Measurements from ENCODE around the gene ZBTB46.

Gene ZBTB46

GRCh38 chr20:63822276-63822696, 8.8 kb downstream of the ZBTB46 start:
- H3K36me3 Mint-ChIP-seq (ENCODE audit: low read depth), result no peaks in the 10 kb centered on the region
- H3K9me3 Mint-ChIP-seq, result no peaks in the 10 kb centered on the region
- no peak overlapping the region for H3K27ac Mint-ChIP-seq
- H3K27me3 Mint-ChIP-seq, result peaks cover 30% of the 10 kb centered on the region
- H3K4me3 Mint-ChIP-seq, result no peak overlapping the region
- DNase-seq, result no peak
- peaks cover 14% of the 10 kb centered on the region for H3K4me1 Mint-ChIP-seq (ENCODE audit: low read depth)

GRCh38 chr20:63821811-63822210, 9.3 kb downstream of the ZBTB46 start:
- peaks cover 12% of the 10 kb centered on the region for H3K4me1 Mint-ChIP-seq (ENCODE audit: low read depth)
- no peak overlapping the region for H3K4me3 Mint-ChIP-seq
- H3K9me3 Mint-ChIP-seq, result no peaks in the 10 kb centered on the region
- H3K36me3 Mint-ChIP-seq (ENCODE audit: low read depth), result no peaks in the 10 kb centered on the region
- no peak for DNase-seq
- H3K27me3 Mint-ChIP-seq, result peaks cover 26% of the 10 kb centered on the region
- no peak overlapping the region for H3K27ac Mint-ChIP-seq

GRCh38 chr20:63819224-63819921, 11.7 kb downstream of the ZBTB46 start:
- Mint-ChIP-seq H3K27me3 (peaks cover 12% of the 10 kb centered on the region), H3K4me1 (ENCODE audit: low read depth) (no peaks in the 10 kb centered on the region), H3K9me3 (no peaks in the 10 kb centered on the region), H3K36me3 (ENCODE audit: low read depth) (no peaks in the 10 kb centered on the region), H3K27ac (no peak overlapping the region), H3K4me3 (no peak overlapping the region)
- no peak for DNase-seq

- Mint-ChIP-seq H3K4me3 (no peak overlapping the region), H3K36me3 (ENCODE audit: low read depth) (no peaks in the 10 kb centered on the region), H3K27me3 (no peaks in the 10 kb centered on the region), H3K4me1 (ENCODE audit: low read depth) (no peaks in the 10 kb centered on the region), H3K27ac (no peak overlapping the region), H3K9me3 (no peaks in the 10 kb centered on the region)
- no peak for DNase-seq
Observed at GRCh38 chr20:63815615-63816253, 15.3 kb downstream of the ZBTB46 start.

- Mint-ChIP-seq H3K27me3 (no peaks in the 10 kb centered on the region), H3K9me3 (no peaks in the 10 kb centered on the region), H3K4me3 (no peak overlapping the region), H3K4me1 (ENCODE audit: low read depth) (no peaks in the 10 kb centered on the region), H3K36me3 (ENCODE audit: low read depth) (no peaks in the 10 kb centered on the region), H3K27ac (no peak overlapping the region)
- DNase-seq, result no peak
Observed at GRCh38 chr20:63814891-63815614, 16.0 kb downstream of the ZBTB46 start.

GRCh38 chr20:63811491-63811875, 19.6 kb downstream of the ZBTB46 start:
- no peaks in the 10 kb centered on the region for H3K9me3 Mint-ChIP-seq
- no peak overlapping the region for H3K4me3 Mint-ChIP-seq
- no peaks in the 10 kb centered on the region for H3K4me1 Mint-ChIP-seq (ENCODE audit: low read depth)
- DNase-seq, result no peak
- no peaks in the 10 kb centered on the region for H3K36me3 Mint-ChIP-seq (ENCODE audit: low read depth)
- no peak overlapping the region for H3K27ac Mint-ChIP-seq
- H3K27me3 Mint-ChIP-seq, result peaks cover under 1% of the 10 kb centered on the region

- H3K4me3 Mint-ChIP-seq, result no peak overlapping the region
- H3K27me3 Mint-ChIP-seq, result peaks cover 3% of the 10 kb centered on the region
- DNase-seq, result no peak
- no peaks in the 10 kb centered on the region for H3K4me1 Mint-ChIP-seq (ENCODE audit: low read depth)
- H3K36me3 Mint-ChIP-seq (ENCODE audit: low read depth), result no peaks in the 10 kb centered on the region
- no peaks in the 10 kb centered on the region for H3K9me3 Mint-ChIP-seq
- H3K27ac Mint-ChIP-seq, result no peak overlapping the region
Observed at GRCh38 chr20:63810730-63811490, 20.2 kb downstream of the ZBTB46 start.

- no peaks in the 10 kb centered on the region for H3K36me3 Mint-ChIP-seq (ENCODE audit: low read depth)
- peaks cover 3% of the 10 kb centered on the region for H3K27me3 Mint-ChIP-seq
- no peak for DNase-seq
- no peaks in the 10 kb centered on the region for H3K9me3 Mint-ChIP-seq
- no peaks in the 10 kb centered on the region for H3K4me1 Mint-ChIP-seq (ENCODE audit: low read depth)
- H3K27ac Mint-ChIP-seq, result no peak overlapping the region
- H3K4me3 Mint-ChIP-seq, result no peak overlapping the region
Observed at GRCh38 chr20:63809856-63810255, 21.2 kb downstream of the ZBTB46 start.

- H3K27ac Mint-ChIP-seq, result no peak overlapping the region
- H3K9me3 Mint-ChIP-seq, result no peaks in the 10 kb centered on the region
- H3K4me1 Mint-ChIP-seq (ENCODE audit: low read depth), result peaks cover under 1% of the 10 kb centered on the region
- H3K36me3 Mint-ChIP-seq (ENCODE audit: low read depth), result no peaks in the 10 kb centered on the region
- DNase-seq, result no peak
- H3K4me3 Mint-ChIP-seq, result no peak overlapping the region
- H3K27me3 Mint-ChIP-seq, result peaks cover 7% of the 10 kb centered on the region
Observed at GRCh38 chr20:63808964-63809674, 21.9 kb downstream of the ZBTB46 start.

- Mint-ChIP-seq H3K27ac (no peak overlapping the region), H3K4me3 (no peak overlapping the region)
Observed at GRCh38 chr20:63808145-63808724, 22.8 kb downstream of the ZBTB46 start.

GRCh38 chr20:63807654-63808053, 23.4 kb downstream of the ZBTB46 start:
- Mint-ChIP-seq H3K9me3 (no peaks in the 10 kb centered on the region), H3K36me3 (ENCODE audit: low read depth) (no peaks in the 10 kb centered on the region), H3K27ac (no peak overlapping the region), H3K4me1 (ENCODE audit: low read depth) (peaks cover 7% of the 10 kb centered on the region), H3K4me3 (no peak overlapping the region), H3K27me3 (peaks cover 18% of the 10 kb centered on the region)
- DNase-seq, result no peak

More at GRCh38 chr20:63808145-63808724, 22.8 kb downstream of the ZBTB46 start:
- no peaks in the 10 kb centered on the region for H3K9me3 Mint-ChIP-seq
- peaks cover 7% of the 10 kb centered on the region for H3K4me1 Mint-ChIP-seq (ENCODE audit: low read depth)
- H3K36me3 Mint-ChIP-seq (ENCODE audit: low read depth), result no peaks in the 10 kb centered on the region
- H3K27me3 Mint-ChIP-seq, result peaks cover 13% of the 10 kb centered on the region
- DNase-seq, result no peak

GRCh38 chr20:63804308-63804636, 26.8 kb downstream of the ZBTB46 start:
- Mint-ChIP-seq H3K27ac (no peak overlapping the region), H3K27me3 (peaks cover 24% of the 10 kb centered on the region), H3K9me3 (no peaks in the 10 kb centered on the region), H3K36me3 (ENCODE audit: low read depth) (no peaks in the 10 kb centered on the region), H3K4me1 (ENCODE audit: low read depth) (peaks cover 7% of the 10 kb centered on the region), H3K4me3 (no peak overlapping the region)
- no peak for DNase-seq

- Mint-ChIP-seq H3K4me3 (no peak overlapping the region), H3K4me1 (ENCODE audit: low read depth) (peaks cover 7% of the 10 kb centered on the region), H3K9me3 (no peaks in the 10 kb centered on the region), H3K27ac (no peak overlapping the region), H3K36me3 (ENCODE audit: low read depth) (no peaks in the 10 kb centered on the region), H3K27me3 (peaks cover 24% of the 10 kb centered on the region)
- DNase-seq, result no peak
Observed at GRCh38 chr20:63802469-63803240, 28.4 kb downstream of the ZBTB46 start.
